A673 (cell line): Measurements from ENCODE around the gene PLA2G5. TPM values are rescaled to one million over a fixed set of nuclear protein-coding genes. Genes with fewer than 3 reads are reported as not detected.

ENCODE experiments used
- BruUV-seq: library from RNA; stranded (reverse); fragments of 400-500 nt; replicated peaks from 2 replicates; lab custom pipeline; 2021; lab: Mats Ljungman, UMichigan
- CTCF ChIA-PET: fragments of 300-600 bp; sonication (Branson Sonifier 250); formaldehyde crosslinking; loops from one replicate; lab custom pipeline; 2022; ENCODE audit warnings: antibody characterized with exemption; lab: Charles Lee
- POLR2A ChIA-PET: fragments of 300-600 bp; sonication (Branson Sonifier 250); formaldehyde crosslinking; loops from one replicate; lab custom pipeline; 2022; ENCODE audit warnings: antibody characterized with exemption; ENCODE audit not compliant: low non-redundant PET; lab: Charles Lee
- DNase-seq: peaks from one replicate; pipeline ENCODE4 v3.0.0-alpha.2; 2015; ENCODE audit warnings: low spot score
- H3K27ac ChIP-seq: fragments of 200-600 bp; sonication (generic); 2 replicates; pipeline ENCODE4 v1.5.1; 2016; ENCODE audit warnings: mixed run types, low read depth, mild to moderate bottlenecking, mixed read lengths, antibody characterized with exemption, low read length; ENCODE audit not compliant: poor library complexity, severe bottlenecking
- H3K27me3 ChIP-seq: fragments of 200-600 bp; sonication (generic); replicated peaks from 2 replicates; pipeline ENCODE4 v1.6.1; 2017; ENCODE audit warnings: mixed run types, low read depth, mild to moderate bottlenecking, mixed read lengths, antibody characterized with exemption, low read length; ENCODE audit not compliant: insufficient read depth, poor library complexity
- H3K36me3 ChIP-seq: fragments of 200-600 bp; sonication (generic); 2 replicates; pipeline ENCODE4 v1.6.1; 2016; ENCODE audit warnings: mixed run types, mild to moderate bottlenecking, mixed read lengths, antibody characterized with exemption, low read length; ENCODE audit not compliant: insufficient read depth, poor library complexity, severe bottlenecking
- H3K4me1 ChIP-seq: fragments of 200-600 bp; sonication (generic); 2 replicates; pipeline ENCODE4 v1.6.1; 2017; ENCODE audit warnings: mixed run types, mild to moderate bottlenecking, mixed read lengths, antibody characterized with exemption, low read length; ENCODE audit not compliant: insufficient read depth, poor library complexity, severe bottlenecking
- H3K4me3 ChIP-seq: fragments of 200-600 bp; sonication (generic); 2 replicates; pipeline ENCODE4 v1.5.1; 2016; ENCODE audit warnings: low read depth, mixed run types, mild to moderate bottlenecking, mixed read lengths, low read length; ENCODE audit not compliant: poor library complexity, severe bottlenecking
- H3K9me3 ChIP-seq: fragments of 200-600 bp; sonication (generic); 2 replicates; pipeline ENCODE4 v1.6.1; 2016; ENCODE audit warnings: mixed run types, low read depth, mild to moderate bottlenecking, mixed read lengths, antibody characterized with exemption, low read length; ENCODE audit not compliant: poor library complexity, severe bottlenecking
- EZH2 ChIP-seq: fragments of 200-600 bp; sonication (generic); IDR thresholded peaks from 2 replicates; pipeline ENCODE4 v1.6.1; 2017; ENCODE audit warnings: borderline replicate concordance, low read depth, mild to moderate bottlenecking, mixed read lengths, antibody characterized with exemption, low read length; ENCODE audit not compliant: poor library complexity, severe bottlenecking
- intact Hi-C: fragments of 100-400 bp; cut with micrococcal nuclease; formaldehyde crosslinking; loops from one replicate; pipeline ENCODE4 v1.10.0; 2022; ENCODE audit not compliant: unreplicated experiment
- total RNA-seq: library from RNA; stranded (reverse); gene quantifications from 2 replicates; pipeline ENCODE4 v1.2.3, GENCODE V29; 2021
- TF ChIP-seq, protein P1 (sequence below): fragments of 300-800, 200-600 bp; sonication (generic); conservative IDR thresholded peaks from 2 replicates; pipeline ENCODE4 v1.5.1; 2017; ENCODE audit warnings: low read depth, mild to moderate bottlenecking, antibody characterized with exemption, low read length, moderate library complexity, mixed read lengths

The PLA2G5 gene
- total RNA-seq, 1 experiment from 2014 or later, result not detected

DNA sequence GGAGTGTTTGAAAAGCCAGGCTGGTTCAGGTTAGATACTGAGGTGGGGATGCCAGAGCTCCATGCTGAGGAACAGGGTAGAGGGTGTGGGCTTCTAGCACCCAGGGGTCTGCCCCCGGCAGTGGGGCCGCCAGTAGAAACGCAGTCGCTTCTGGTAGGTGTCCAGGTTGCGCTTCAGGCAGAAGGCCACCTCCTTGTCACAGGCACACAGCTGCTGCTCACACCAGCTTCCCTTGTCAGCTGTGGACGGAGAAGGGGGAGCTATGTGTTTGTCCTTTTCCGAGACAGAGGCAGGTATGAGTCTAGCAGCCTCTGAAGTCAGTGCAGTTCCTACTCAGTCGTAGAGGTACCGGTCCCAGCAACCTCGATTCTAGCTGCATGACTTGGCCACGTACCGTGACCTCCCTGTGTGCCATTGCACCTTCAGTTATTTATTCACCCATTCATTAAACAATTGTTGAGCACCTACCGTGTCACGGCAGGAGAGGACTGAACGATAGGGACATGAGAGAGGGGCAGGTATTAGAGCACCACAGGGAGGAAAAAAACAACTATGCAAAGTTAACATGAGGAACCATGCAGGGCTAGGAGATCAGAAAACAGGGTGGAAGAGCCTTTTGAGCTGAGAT is 44.1 kb downstream of the PLA2G5 start:
- H3K27me3 ChIP-seq, result no peaks in the 10 kb centered on the region
- no peak overlapping the region for H3K27ac ChIP-seq
- intact Hi-C loops, result no loop called here
- BruUV-seq, result no TSS peak
- no peaks in the 10 kb centered on the region for H3K9me3 ChIP-seq
- DNase-seq, result no peak
- POLR2A ChIA-PET, result no interaction called here
- CTCF ChIA-PET, result no interaction called here
- TF ChIP-seq, protein P1, sequence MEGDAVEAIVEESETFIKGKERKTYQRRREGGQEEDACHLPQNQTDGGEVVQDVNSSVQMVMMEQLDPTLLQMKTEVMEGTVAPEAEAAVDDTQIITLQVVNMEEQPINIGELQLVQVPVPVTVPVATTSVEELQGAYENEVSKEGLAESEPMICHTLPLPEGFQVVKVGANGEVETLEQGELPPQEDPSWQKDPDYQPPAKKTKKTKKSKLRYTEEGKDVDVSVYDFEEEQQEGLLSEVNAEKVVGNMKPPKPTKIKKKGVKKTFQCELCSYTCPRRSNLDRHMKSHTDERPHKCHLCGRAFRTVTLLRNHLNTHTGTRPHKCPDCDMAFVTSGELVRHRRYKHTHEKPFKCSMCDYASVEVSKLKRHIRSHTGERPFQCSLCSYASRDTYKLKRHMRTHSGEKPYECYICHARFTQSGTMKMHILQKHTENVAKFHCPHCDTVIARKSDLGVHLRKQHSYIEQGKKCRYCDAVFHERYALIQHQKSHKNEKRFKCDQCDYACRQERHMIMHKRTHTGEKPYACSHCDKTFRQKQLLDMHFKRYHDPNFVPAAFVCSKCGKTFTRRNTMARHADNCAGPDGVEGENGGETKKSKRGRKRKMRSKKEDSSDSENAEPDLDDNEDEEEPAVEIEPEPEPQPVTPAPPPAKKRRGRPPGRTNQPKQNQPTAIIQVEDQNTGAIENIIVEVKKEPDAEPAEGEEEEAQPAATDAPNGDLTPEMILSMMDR, result no peak
- no peak for TF ChIP-seq EZH2
- H3K4me1 ChIP-seq, result no peaks in the 10 kb centered on the region
- H3K36me3 ChIP-seq, result no peaks in the 10 kb centered on the region
- no peak overlapping the region for H3K4me3 ChIP-seq

DNA sequence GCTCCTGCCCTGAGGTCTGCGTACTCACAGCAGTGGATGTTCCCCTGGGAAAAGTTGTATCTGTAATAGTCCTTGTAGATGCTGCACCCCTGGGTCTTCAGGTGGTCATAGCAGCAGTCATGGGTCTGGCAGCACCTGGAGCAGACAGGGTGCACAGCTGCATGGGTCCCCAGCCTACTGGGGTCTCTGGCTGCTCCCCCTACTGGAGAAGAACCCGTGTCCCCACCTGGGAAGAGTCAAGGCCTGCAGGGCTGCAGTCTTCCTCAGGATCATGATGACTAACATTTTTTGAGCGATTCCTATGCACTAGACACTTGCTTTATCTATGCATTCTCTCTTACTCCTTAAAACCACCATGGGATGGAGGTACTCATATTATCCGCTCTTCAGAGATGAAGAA is 45.5 kb downstream of the PLA2G5 start:
- H3K36me3 ChIP-seq, result no peaks in the 10 kb centered on the region
- H3K9me3 ChIP-seq, result no peaks in the 10 kb centered on the region
- DNase-seq, result no peak
- H3K4me1 ChIP-seq, result no peaks in the 10 kb centered on the region
- intact Hi-C loops, result no loop called here
- H3K27me3 ChIP-seq, result no peaks in the 10 kb centered on the region
- CTCF ChIA-PET, result no interaction called here
- no peak for TF ChIP-seq EZH2
- TF ChIP-seq, protein P1, result no peak
- H3K27ac ChIP-seq, result no peak overlapping the region
- POLR2A ChIA-PET, result no interaction called here
- BruUV-seq, result no TSS peak
- no peak overlapping the region for H3K4me3 ChIP-seq

DNA sequence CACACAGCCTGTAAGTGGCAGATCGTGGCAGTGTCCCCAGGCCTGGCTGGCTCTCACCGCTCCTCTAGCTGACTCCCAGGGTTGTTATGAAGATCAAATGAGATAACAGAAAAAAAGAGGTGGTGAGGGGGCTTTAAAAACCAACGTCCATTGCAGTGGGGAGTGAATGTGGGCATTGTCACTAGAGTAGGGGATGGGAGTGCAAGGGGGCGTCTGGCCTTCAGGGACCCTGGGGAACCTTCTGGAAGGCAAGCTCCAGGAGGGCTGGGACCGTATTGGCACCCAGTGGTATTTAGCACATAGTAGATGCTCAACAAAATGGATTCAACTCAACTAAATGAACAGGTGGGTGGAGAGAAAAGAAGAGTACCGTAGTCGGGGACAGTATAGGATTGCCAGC is 45.9 kb downstream of the PLA2G5 start:
- ChIA-PET CTCF (no interaction called here), POLR2A (no interaction called here)
- H3K9me3 ChIP-seq, result no peaks in the 10 kb centered on the region
- H3K4me3 ChIP-seq, result no peak overlapping the region
- H3K36me3 ChIP-seq, result no peaks in the 10 kb centered on the region
- TF ChIP-seq, protein P1, result no peak
- TF ChIP-seq EZH2, result no peak
- H3K4me1 ChIP-seq, result no peaks in the 10 kb centered on the region
- BruUV-seq, result no TSS peak
- H3K27me3 ChIP-seq, result no peaks in the 10 kb centered on the region
- DNase-seq, result no peak
- intact Hi-C loops, result no loop called here
- H3K27ac ChIP-seq, result no peak overlapping the region
